ENCODE measurements around the gene BNC2.

GRCh38 chr9:16369427-16369826, 501.0 kb downstream of the BNC2 start:
- TF ChIP-seq EZH2 (IDR thresholded peaks at IDR 0.05; ENCODE audit: low read depth) (no peak), CTCF (conservative IDR thresholded peaks at IDR 0.05) (no peak)

Measured in PC-9 (cell line).